Activated T-cell treated with anti-CD3 and anti-CD28 coated beads, Interleukin-2, amount 50 U/mL, for 24 hours (primary cell): Measurements from ENCODE around the gene OST4.

Experiments used
- DNase-seq: peaks from one replicate; pipeline ENCODE4 v3.0.0-alpha.2; 2020
- H3K27ac Mint-ChIP-seq: 2 replicates; pipeline ENCODE4 v1.8.0; 2020; ENCODE audit warnings: mild to moderate bottlenecking, mixed read lengths
- H3K27me3 Mint-ChIP-seq: 2 replicates; pipeline ENCODE4 v1.8.0; 2020; ENCODE audit warnings: mixed read lengths
- H3K36me3 Mint-ChIP-seq: 2 replicates; pipeline ENCODE4 v1.8.0; 2020; ENCODE audit warnings: low read depth, mixed read lengths
- H3K4me1 Mint-ChIP-seq: 2 replicates; pipeline ENCODE4 v1.8.0; 2020; ENCODE audit warnings: low read depth, mixed read lengths
- H3K4me3 Mint-ChIP-seq: 2 replicates; pipeline ENCODE4 v1.8.0; 2020; ENCODE audit warnings: mild to moderate bottlenecking, moderate library complexity, mixed read lengths
- H3K9me3 Mint-ChIP-seq: 2 replicates; pipeline ENCODE4 v1.8.0; 2020; ENCODE audit warnings: mixed read lengths

The OST4 gene

GRCh38 chr2:27057184-27057583 lies 14.3 kb downstream of the OST4 start:
- Mint-ChIP-seq H3K27me3 (no peaks in the 10 kb centered on the region), H3K9me3 (no peaks in the 10 kb centered on the region), H3K4me1 (peaks cover 9% of the 10 kb centered on the region), H3K27ac (no peak overlapping the region), H3K36me3 (peaks cover 71% of the 10 kb centered on the region), H3K4me3 (no peak overlapping the region)
- no peak for DNase-seq

- Mint-ChIP-seq H3K9me3 (no peaks in the 10 kb centered on the region), H3K4me3 (no peak overlapping the region), H3K27ac (no peak overlapping the region)
Measured at GRCh38 chr2:27054721-27055120, 16.7 kb downstream of the OST4 start.

GRCh38 chr2:27053776-27054175 lies 17.7 kb downstream of the OST4 start:
- Mint-ChIP-seq H3K4me1 (peaks cover 27% of the 10 kb centered on the region), H3K36me3 (peaks cover 57% of the 10 kb centered on the region), H3K27ac (no peak overlapping the region), H3K27me3 (peaks cover 6% of the 10 kb centered on the region), H3K4me3 (no peak overlapping the region), H3K9me3 (no peaks in the 10 kb centered on the region)
- DNase-seq, result no peak

More at GRCh38 chr2:27054721-27055120, 16.7 kb downstream of the OST4 start:
- H3K36me3 Mint-ChIP-seq, result peaks cover 64% of the 10 kb centered on the region
- H3K27me3 Mint-ChIP-seq, result peaks cover 6% of the 10 kb centered on the region
- no peak for DNase-seq
- peaks cover 21% of the 10 kb centered on the region for H3K4me1 Mint-ChIP-seq

GRCh38 chr2:27053321-27053720 lies 18.1 kb downstream of the OST4 start:
- Mint-ChIP-seq H3K27me3 (peaks cover 6% of the 10 kb centered on the region), H3K4me3 (peak overlapping the region; percentile 32), H3K4me1 (peaks cover 27% of the 10 kb centered on the region), H3K27ac (no peak overlapping the region), H3K9me3 (no peaks in the 10 kb centered on the region), H3K36me3 (peaks cover 52% of the 10 kb centered on the region)
- DNase-seq, result no peak

GRCh38 chr2:27051902-27052645 lies 19.4 kb downstream of the OST4 start:
- DNase-seq, result no peak
- Mint-ChIP-seq H3K27ac (peak overlapping the region; percentile 88), H3K4me3 (peak overlapping the region; percentile 93), H3K36me3 (peaks cover 41% of the 10 kb centered on the region), H3K27me3 (peaks cover 6% of the 10 kb centered on the region), H3K4me1 (peaks cover 32% of the 10 kb centered on the region), H3K9me3 (no peaks in the 10 kb centered on the region)

- peaks cover 35% of the 10 kb centered on the region for H3K36me3 Mint-ChIP-seq
- DNase-seq, result peak; percentile 98
- peaks cover 6% of the 10 kb centered on the region for H3K27me3 Mint-ChIP-seq
- peak within 1 kb of the TSS; percentile 100 for H3K27ac Mint-ChIP-seq
- no peaks in the 10 kb centered on the region for H3K9me3 Mint-ChIP-seq
- H3K4me1 Mint-ChIP-seq, result peaks cover 32% of the 10 kb centered on the region
- H3K4me3 Mint-ChIP-seq, result peak within 1 kb of the TSS; percentile 93
Measured at GRCh38 chr2:27050996-27051901, 20.2 kb downstream of the OST4 start, which contains the start of gene AGBL5. Gene AGBL5 (plus strand): TSS chr2:27051668. CDS start chr2:27052959, 1,291 bp downstream.

- DNase-seq, result peak; percentile 98
- Mint-ChIP-seq H3K36me3 (peaks cover 30% of the 10 kb centered on the region), H3K4me3 (peak overlapping the region; percentile 93), H3K27me3 (peaks cover 6% of the 10 kb centered on the region), H3K4me1 (peaks cover 32% of the 10 kb centered on the region), H3K27ac (peak overlapping the region; percentile 100), H3K9me3 (no peaks in the 10 kb centered on the region)
Measured at GRCh38 chr2:27050281-27050995, 21.0 kb downstream of the OST4 start.

- H3K36me3 Mint-ChIP-seq, result peaks cover 29% of the 10 kb centered on the region
- H3K4me1 Mint-ChIP-seq, result peaks cover 32% of the 10 kb centered on the region
Measured at GRCh38 chr2:27049422-27050280, 21.8 kb downstream of the OST4 start.

GRCh38 chr2:27042985-27043634 lies 28.3 kb downstream of the OST4 start:
- no peak for DNase-seq
- H3K4me3 Mint-ChIP-seq, result no peak overlapping the region
- H3K27me3 Mint-ChIP-seq, result no peaks in the 10 kb centered on the region
- no peaks in the 10 kb centered on the region for H3K9me3 Mint-ChIP-seq
- H3K27ac Mint-ChIP-seq, result no peak overlapping the region
- peaks cover 70% of the 10 kb centered on the region for H3K36me3 Mint-ChIP-seq
- H3K4me1 Mint-ChIP-seq, result peaks cover 7% of the 10 kb centered on the region

More at GRCh38 chr2:27049422-27050280, 21.8 kb downstream of the OST4 start:
- peak; percentile 80 for DNase-seq
- no peaks in the 10 kb centered on the region for H3K9me3 Mint-ChIP-seq
- H3K27me3 Mint-ChIP-seq, result peaks cover 6% of the 10 kb centered on the region
- H3K4me3 Mint-ChIP-seq, result peak overlapping the region; percentile 93
- peak overlapping the region; percentile 100 for H3K27ac Mint-ChIP-seq

GRCh38 chr2:27042159-27042661 lies 29.2 kb downstream of the OST4 start:
- Mint-ChIP-seq H3K27ac (peak overlapping the region; percentile 7), H3K4me3 (no peak overlapping the region), H3K36me3 (peaks cover 79% of the 10 kb centered on the region), H3K4me1 (peaks cover 4% of the 10 kb centered on the region), H3K9me3 (no peaks in the 10 kb centered on the region), H3K27me3 (no peaks in the 10 kb centered on the region)
- DNase-seq, result no peak

GRCh38 chr2:27041752-27042151 lies 29.7 kb downstream of the OST4 start:
- H3K4me1 Mint-ChIP-seq, result peaks cover 4% of the 10 kb centered on the region
- H3K27ac Mint-ChIP-seq, result peak overlapping the region; percentile 77
- no peaks in the 10 kb centered on the region for H3K9me3 Mint-ChIP-seq
- peaks cover 84% of the 10 kb centered on the region for H3K36me3 Mint-ChIP-seq
- DNase-seq, result no peak
- no peaks in the 10 kb centered on the region for H3K27me3 Mint-ChIP-seq
- no peak overlapping the region for H3K4me3 Mint-ChIP-seq

- H3K4me3 Mint-ChIP-seq, result no peak overlapping the region
- no peaks in the 10 kb centered on the region for H3K27me3 Mint-ChIP-seq
- no peaks in the 10 kb centered on the region for H3K9me3 Mint-ChIP-seq
- peak overlapping the region; percentile 77 for H3K27ac Mint-ChIP-seq
- H3K4me1 Mint-ChIP-seq, result peaks cover 5% of the 10 kb centered on the region
- DNase-seq, result no peak
- peaks cover 95% of the 10 kb centered on the region for H3K36me3 Mint-ChIP-seq
Measured at GRCh38 chr2:27040282-27040681, 31.2 kb downstream of the OST4 start.

- DNase-seq, result no peak
- no peak overlapping the region for H3K27ac Mint-ChIP-seq
- no peaks in the 10 kb centered on the region for H3K9me3 Mint-ChIP-seq
- H3K4me3 Mint-ChIP-seq, result no peak overlapping the region
- no peaks in the 10 kb centered on the region for H3K27me3 Mint-ChIP-seq
- peaks cover 95% of the 10 kb centered on the region for H3K36me3 Mint-ChIP-seq
- peaks cover 9% of the 10 kb centered on the region for H3K4me1 Mint-ChIP-seq
Measured at GRCh38 chr2:27039871-27040270, 31.6 kb downstream of the OST4 start.
